Neural progenitor cell (in vitro differentiated cells): Measurements from ENCODE around the gene RNF8. TPM values are rescaled to one million over a fixed set of nuclear protein-coding genes. Genes with fewer than 3 reads are reported as not detected.

Experiments used
- DNase-seq: peaks from one replicate; pipeline ENCODE4 v3.0.0-alpha.2; 2016; ENCODE audit warnings: low spot score
- H2AFZ ChIP-seq: fragments of 200-600 bp; sonication (generic); replicated peaks from 2 replicates; pipeline ENCODE4 v1.6.1; 2016; ENCODE audit warnings: antibody characterized with exemption
- H3F3A ChIP-seq: fragments of 200-600 bp; sonication (generic); 2 replicates; pipeline ENCODE4 v1.6.1; 2016; ENCODE audit warnings: antibody characterized with exemption, low read depth
- H3K27ac ChIP-seq: fragments of 200-600 bp; sonication (generic); 2 replicates; pipeline ENCODE4 v1.5.1; 2016; ENCODE audit warnings: mild to moderate bottlenecking
- H3K27me3 ChIP-seq: fragments of 200-600 bp; sonication (generic); 2 replicates; pipeline ENCODE4 v1.6.1; 2016; ENCODE audit warnings: mild to moderate bottlenecking, moderate library complexity
- H3K36me3 ChIP-seq: fragments of 200-600 bp; sonication (generic); 2 replicates; pipeline ENCODE4 v1.5.1; 2016
- H3K4me1 ChIP-seq: fragments of 200-600 bp; sonication (generic); 2 replicates; pipeline ENCODE4 v1.6.1; 2016; ENCODE audit warnings: mixed run types
- H3K4me2 ChIP-seq: fragments of 200-600 bp; sonication (generic); 2 replicates; pipeline ENCODE4 v1.6.1; 2016
- H3K4me3 ChIP-seq: fragments of 200-600 bp; sonication (generic); 2 replicates; pipeline ENCODE4 v1.5.1; 2016
- H3K79me2 ChIP-seq: fragments of 200-600 bp; sonication (generic); 2 replicates; pipeline ENCODE4 v1.6.1; 2016; ENCODE audit warnings: low read depth
- H3K9ac ChIP-seq: fragments of 200-600 bp; sonication (generic); 2 replicates; pipeline ENCODE4 v1.6.1; 2016
- H3K9me3 ChIP-seq: fragments of 200-600 bp; sonication (generic); 2 replicates; pipeline ENCODE4 v1.5.1; 2016; ENCODE audit warnings: low read depth
- H4K20me1 ChIP-seq: fragments of 200-600 bp; sonication (generic); 2 replicates; pipeline ENCODE4 v1.6.1; 2016; ENCODE audit warnings: low read depth
- H3K27ac Mint-ChIP-seq: 3 replicates; pipeline ENCODE4 v1.8.0; 2021; ENCODE audit warnings: mixed read lengths
- H3K27me3 Mint-ChIP-seq: 2 replicates; pipeline ENCODE4 v1.8.0; 2022; ENCODE audit warnings: low read depth, mild to moderate bottlenecking, inconsistent platforms, moderate library complexity, mixed read lengths; ENCODE audit not compliant: insufficient read depth
- H3K36me3 Mint-ChIP-seq: 3 replicates; pipeline ENCODE4 v1.8.0; 2021; ENCODE audit warnings: mixed read lengths
- H3K4me1 Mint-ChIP-seq: 3 replicates; pipeline ENCODE4 v1.8.0; 2021; ENCODE audit warnings: mixed read lengths
- H3K4me3 Mint-ChIP-seq: 3 replicates; pipeline ENCODE4 v1.8.0; 2021; ENCODE audit warnings: mild to moderate bottlenecking, moderate library complexity, mixed read lengths
- H3K9me3 Mint-ChIP-seq: 3 replicates; pipeline ENCODE4 v1.8.0; 2020; ENCODE audit warnings: mixed read lengths
- EZH2 ChIP-seq: fragments of 200-600 bp; sonication (generic); IDR thresholded peaks from 2 replicates; pipeline ENCODE4 v1.6.1; 2017; ENCODE audit warnings: antibody characterized with exemption, mild to moderate bottlenecking, moderate library complexity
- EZH2phosphoT487 ChIP-seq: fragments of 200-600 bp; sonication (generic); IDR thresholded peaks from 2 replicates; pipeline ENCODE4 v1.6.1; 2017; ENCODE audit warnings: antibody characterized with exemption
- total RNA-seq: library from RNA; depleted of rRNA; stranded (reverse); fragments of >200 nt; gene quantifications from 2 replicates; pipeline ENCODE4 v1.2.3, GENCODE V29; 2015; ENCODE audit warnings: low replicate concordance
- TF ChIP-seq, protein P1 (sequence below): fragments of 200-600 bp; sonication (generic); IDR thresholded peaks from 2 replicates; pipeline ENCODE4 v1.5.1; 2017; ENCODE audit warnings: antibody characterized with exemption, mild to moderate bottlenecking

Gene RNF8
- total RNA-seq, 1 donor from 2014 or later: 68.5 TPM

- no peaks in the 10 kb centered on the region for H3K36me3 ChIP-seq
- H3K27me3 ChIP-seq: no peaks in the 10 kb centered on the region
- H3K9me3 ChIP-seq: no peaks in the 10 kb centered on the region
- H3F3A ChIP-seq: peaks cover 8% of the 10 kb centered on the region
- H3K4me1 Mint-ChIP-seq: no peaks in the 10 kb centered on the region
- no peak overlapping the region for H2AFZ ChIP-seq
- TF ChIP-seq EZH2 (no peak), EZH2phosphoT487 (no peak)
- TF ChIP-seq, protein P1, sequence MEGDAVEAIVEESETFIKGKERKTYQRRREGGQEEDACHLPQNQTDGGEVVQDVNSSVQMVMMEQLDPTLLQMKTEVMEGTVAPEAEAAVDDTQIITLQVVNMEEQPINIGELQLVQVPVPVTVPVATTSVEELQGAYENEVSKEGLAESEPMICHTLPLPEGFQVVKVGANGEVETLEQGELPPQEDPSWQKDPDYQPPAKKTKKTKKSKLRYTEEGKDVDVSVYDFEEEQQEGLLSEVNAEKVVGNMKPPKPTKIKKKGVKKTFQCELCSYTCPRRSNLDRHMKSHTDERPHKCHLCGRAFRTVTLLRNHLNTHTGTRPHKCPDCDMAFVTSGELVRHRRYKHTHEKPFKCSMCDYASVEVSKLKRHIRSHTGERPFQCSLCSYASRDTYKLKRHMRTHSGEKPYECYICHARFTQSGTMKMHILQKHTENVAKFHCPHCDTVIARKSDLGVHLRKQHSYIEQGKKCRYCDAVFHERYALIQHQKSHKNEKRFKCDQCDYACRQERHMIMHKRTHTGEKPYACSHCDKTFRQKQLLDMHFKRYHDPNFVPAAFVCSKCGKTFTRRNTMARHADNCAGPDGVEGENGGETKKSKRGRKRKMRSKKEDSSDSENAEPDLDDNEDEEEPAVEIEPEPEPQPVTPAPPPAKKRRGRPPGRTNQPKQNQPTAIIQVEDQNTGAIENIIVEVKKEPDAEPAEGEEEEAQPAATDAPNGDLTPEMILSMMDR: no peak
- peaks cover 5% of the 10 kb centered on the region for H3K4me1 ChIP-seq
- H3K27me3 Mint-ChIP-seq: no peaks in the 10 kb centered on the region
- no peak overlapping the region for H3K27ac Mint-ChIP-seq
- peaks cover 15% of the 10 kb centered on the region for H3K36me3 Mint-ChIP-seq
- H3K79me2 ChIP-seq: no peaks in the 10 kb centered on the region
- H3K4me3 ChIP-seq: no peak overlapping the region
- H3K9me3 Mint-ChIP-seq: no peaks in the 10 kb centered on the region
- no peak overlapping the region for H3K9ac ChIP-seq
- no peaks in the 10 kb centered on the region for H4K20me1 ChIP-seq
- DNase-seq: no peak
- H3K4me2 ChIP-seq: no peak overlapping the region
- no peak overlapping the region for H3K4me3 Mint-ChIP-seq
- no peak overlapping the region for H3K27ac ChIP-seq
Measured at GRCh38 chr6:37316071-37316470, 37.7 kb upstream of the RNF8 start.

GRCh38 chr6:37317312-37318038 lies 36.3 kb upstream of the RNF8 start:
- H2AFZ ChIP-seq: no peak overlapping the region
- no peak overlapping the region for H3K27ac Mint-ChIP-seq
- peaks cover 18% of the 10 kb centered on the region for H3K36me3 Mint-ChIP-seq
- no peak overlapping the region for H3K4me2 ChIP-seq
- no peak for TF ChIP-seq EZH2phosphoT487
- TF ChIP-seq, protein P1: no peak
- peaks cover 8% of the 10 kb centered on the region for H3F3A ChIP-seq
- peaks cover 3% of the 10 kb centered on the region for H3K4me1 Mint-ChIP-seq
- H4K20me1 ChIP-seq: no peaks in the 10 kb centered on the region
- H3K27me3 Mint-ChIP-seq: no peaks in the 10 kb centered on the region
- no peak for DNase-seq
- no peaks in the 10 kb centered on the region for H3K27me3 ChIP-seq
- H3K27ac ChIP-seq: no peak overlapping the region
- no peak overlapping the region for H3K4me3 ChIP-seq
- no peaks in the 10 kb centered on the region for H3K79me2 ChIP-seq
- H3K9ac ChIP-seq: no peak overlapping the region
- H3K4me1 ChIP-seq: peaks cover 5% of the 10 kb centered on the region
- H3K36me3 ChIP-seq: no peaks in the 10 kb centered on the region
- no peak overlapping the region for H3K4me3 Mint-ChIP-seq
- no peaks in the 10 kb centered on the region for H3K9me3 ChIP-seq
- no peaks in the 10 kb centered on the region for H3K9me3 Mint-ChIP-seq

DNA sequence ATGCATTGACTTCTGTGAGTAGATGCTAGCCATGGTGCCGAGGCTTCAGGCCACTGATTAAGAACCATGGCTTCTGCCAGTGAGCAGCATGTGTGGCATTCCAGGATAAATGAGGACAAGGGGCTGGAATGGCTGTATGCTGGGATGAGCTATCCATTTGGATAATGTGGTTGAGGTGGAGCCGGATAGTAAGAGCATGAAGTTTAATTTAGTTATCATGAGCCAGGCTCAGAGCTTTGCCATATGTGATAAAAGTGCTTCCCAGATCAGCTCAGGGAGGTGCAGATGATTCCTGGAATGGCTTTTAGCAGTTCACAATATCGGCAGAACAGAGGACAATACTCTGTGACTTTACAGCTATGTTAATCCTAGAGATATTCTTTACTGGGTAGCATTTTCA lies 34.6 kb upstream of the RNF8 start:
- Histone ChIP-seq H3K4me3 (no peak overlapping the region), H3K4me1 (peaks cover 5% of the 10 kb centered on the region), H3K9ac (no peak overlapping the region), H3K79me2 (no peaks in the 10 kb centered on the region), H3K27ac (no peak overlapping the region), H3K9me3 (no peaks in the 10 kb centered on the region), H3K4me2 (no peak overlapping the region), H4K20me1 (no peaks in the 10 kb centered on the region), H2AFZ (no peak overlapping the region), H3K27me3 (no peaks in the 10 kb centered on the region), H3F3A (peaks cover 8% of the 10 kb centered on the region), H3K36me3 (no peaks in the 10 kb centered on the region)
- peaks cover 11% of the 10 kb centered on the region for H3K36me3 Mint-ChIP-seq
- TF ChIP-seq EZH2phosphoT487: no peak
- TF ChIP-seq EZH2: no peak
- TF ChIP-seq, protein P1: no peak
- peaks cover 3% of the 10 kb centered on the region for H3K4me1 Mint-ChIP-seq
- no peak overlapping the region for H3K27ac Mint-ChIP-seq
- no peaks in the 10 kb centered on the region for H3K9me3 Mint-ChIP-seq
- no peak overlapping the region for H3K4me3 Mint-ChIP-seq
- H3K27me3 Mint-ChIP-seq: no peaks in the 10 kb centered on the region
- DNase-seq: no peak
